GM12878 (cell line): ENCODE data around the gene TRAF3IP1. TPM values are rescaled to one million over a fixed set of nuclear protein-coding genes. Genes with fewer than 3 reads are reported as not detected.

Experiments used
- ATAC-seq: fragments of 200-7000 bp; cut with Tn5 transposase; 3 replicates; pipeline ENCODE4 v1.9.1; 2020; ENCODE audit warnings: mild to moderate bottlenecking, moderate library complexity
- BruUV-seq: library from RNA; stranded (reverse); fragments of 400-500 nt; replicated peaks from 2 replicates; lab custom pipeline; 2021; lab: Mats Ljungman, UMichigan
- CTCF ChIA-PET: fragments of 300-600 bp; sonication (Branson Sonifier 250); formaldehyde crosslinking; extraction: SDS; loops from one replicate; lab custom pipeline; 2021; ENCODE audit warnings: inconsistent platforms; lab: Yijun Ruan, JAX
- POLR2A ChIA-PET: fragments of 350-600 bp; formaldehyde crosslinking; extraction: SDS; loops from one replicate; lab custom pipeline; 2021; ENCODE audit warnings: inconsistent platforms; lab: Charles Lee
- RAD21 ChIA-PET: fragments of 300-600 bp; sonication (Branson Sonifier 250); formaldehyde crosslinking; loops from one replicate; lab custom pipeline; 2023; ENCODE audit warnings: antibody characterized with exemption; ENCODE audit not compliant: unreplicated experiment; lab: Charles Lee
- SMC1A ChIA-PET: fragments of 300-600 bp; sonication (Branson Sonifier 250); formaldehyde crosslinking; loops from one replicate; lab custom pipeline; 2023; ENCODE audit not compliant: unreplicated experiment, uncharacterized antibody; lab: Charles Lee
- DNase-seq: peaks from one replicate; pipeline ENCODE4 v3.0.0-alpha.2; 2011; ENCODE audit warnings: low read depth, low spot score
- FAIRE-seq: peaks from 3 replicates; lab custom pipeline; 2011; peaks lifted over from hg19 to GRCh38; lab: Jason Lieb, UNC
- H2AFZ ChIP-seq: 2 replicates; pipeline ENCODE4 v1.6.0; 2011; ENCODE audit warnings: low read depth, low read length, control low read depth; ENCODE audit not compliant: control insufficient read depth
- H3K27ac ChIP-seq: 2 replicates; pipeline ENCODE4 v1.5.1; 2011; ENCODE audit warnings: control low read depth; ENCODE audit not compliant: control insufficient read depth, insufficient read depth
- H3K27me3 ChIP-seq, 2 experiments: replicated peaks in 1 of 2; 2 replicates each; pipeline versions ENCODE4 v1.6.0 to v1.6.1; 2011; ENCODE audit warnings: low read length in 1 of 2; ENCODE audit not compliant: control insufficient read depth in 2 of 2, insufficient read depth in 2 of 2
- H3K36me3 ChIP-seq, 2 experiments: 2 replicates each; pipeline ENCODE4 v1.5.1; 2011; ENCODE audit warnings: low read length in 1 of 2; ENCODE audit not compliant: control insufficient read depth in 2 of 2, insufficient read depth in 2 of 2
- H3K4me1 ChIP-seq: 2 replicates; pipeline ENCODE4 v1.6.1; 2011; ENCODE audit warnings: mild to moderate bottlenecking, low read length, moderate library complexity, mixed read lengths; ENCODE audit not compliant: control insufficient read depth, insufficient read depth
- H3K4me2 ChIP-seq: 2 replicates; pipeline ENCODE4 v1.6.0; 2011; ENCODE audit warnings: control low read depth; ENCODE audit not compliant: control insufficient read depth, insufficient read depth
- H3K4me3 ChIP-seq: fragments of 200-600 bp; sonication (generic); 2 replicates; pipeline ENCODE4 v1.5.1; 2016
- H3K79me2 ChIP-seq: 2 replicates; pipeline ENCODE4 v1.6.0; 2011; ENCODE audit warnings: low read length; ENCODE audit not compliant: control insufficient read depth, insufficient read depth
- H3K9ac ChIP-seq: 2 replicates; pipeline ENCODE4 v1.8.0; 2011; ENCODE audit warnings: low read length, control low read depth, mixed read lengths; ENCODE audit not compliant: control insufficient read depth, insufficient read depth
- H3K9me3 ChIP-seq: replicated peaks from 3 replicates; pipeline ENCODE4 v1.5.1; 2011; ENCODE audit warnings: mild to moderate bottlenecking, low read length; ENCODE audit not compliant: control insufficient read depth, insufficient read depth
- H4K20me1 ChIP-seq: 2 replicates; pipeline ENCODE4 v1.6.0; 2011; ENCODE audit not compliant: control insufficient read depth, insufficient read depth
- CTCF ChIP-seq, 3 experiments: IDR thresholded peaks in 2 of 3; conservative IDR thresholded peaks in 1 of 3; 2 replicates each; pipeline ENCODE4 v1.5.1; 2011; ENCODE audit warnings: low read depth in 3 of 3, low read length in 3 of 3, mild to moderate bottlenecking in 3 of 3, control low read depth in 2 of 3, moderate library complexity in 2 of 3, inconsistent platforms in 1 of 3, mixed read lengths in 1 of 3; ENCODE audit not compliant: control insufficient read depth in 2 of 3, insufficient read depth in 1 of 3; ENCODE audit errors: extremely low read depth in 1 of 3
- HDAC6 ChIP-seq: fragments of 200-600 bp; sonication (generic); IDR thresholded peaks from one replicate; pipeline ENCODE4 v1.8.0; 2017; ENCODE audit warnings: antibody characterized with exemption; ENCODE audit not compliant: unreplicated experiment
- NKRF ChIP-seq: fragments of 450-650 bp; conservative IDR thresholded peaks from 2 replicates; pipeline ENCODE4 v1.6.1; 2017; ENCODE audit warnings: mild to moderate bottlenecking, moderate library complexity
- NR2C2 ChIP-seq: IDR thresholded peaks from 2 replicates; pipeline ENCODE4 v1.6.1; 2011; ENCODE audit warnings: borderline replicate concordance, low read depth; ENCODE audit not compliant: control insufficient read depth, insufficient read length
- RAD21 ChIP-seq: IDR thresholded peaks from 2 replicates; pipeline ENCODE4 v1.6.1; 2011; ENCODE audit warnings: mild to moderate bottlenecking, low read depth, low read length, moderate library complexity; ENCODE audit not compliant: insufficient read depth
- RUNX3 ChIP-seq: IDR thresholded peaks from 2 replicates; pipeline ENCODE4 v1.6.1; 2012; ENCODE audit warnings: low read length, inconsistent platforms
- SMC3 ChIP-seq: IDR thresholded peaks from 2 replicates; pipeline ENCODE4 v1.6.1; 2011; ENCODE audit warnings: low read length, improper control_type of control experiment, borderline replicate concordance
- SREBF1 ChIP-seq: IDR thresholded peaks from 2 replicates; pipeline ENCODE4 v1.6.1; 2012; ENCODE audit warnings: mild to moderate bottlenecking, low read length
- ZBTB4 ChIP-seq: fragments of 450-650 bp; formaldehyde crosslinking; IDR thresholded peaks from 2 replicates; pipeline ENCODE4 v1.4.0; 2022; ENCODE audit warnings: mild to moderate bottlenecking, moderate library complexity
- WGBS: methylation state at CpG from one replicate; pipeline ENCODE4 v1.1.6; 2016; ENCODE audit warnings: low lambda C conversion rate; ENCODE audit not compliant: insufficient replicate concordance, insufficient coverage; ENCODE audit errors: missing lambda C conversion rate; 5-methylcytosine and 5-hydroxymethylcytosine counted together
- in situ Hi-C: fragments of 300-500 bp; cut with MboI; formaldehyde crosslinking; loops from 9 replicates; pipeline ENCODE4 v1.14.3; 2018; ENCODE audit warnings: mixed read lengths
- intact Hi-C: fragments of 100-400 bp; cut with micrococcal nuclease; formaldehyde crosslinking; loops from one replicate; pipeline ENCODE4 v1.14.2; 2022; ENCODE audit not compliant: unreplicated experiment
- polyA plus RNA-seq, 11 experiments: library from polyadenylated mRNA; depleted of rRNA in 4 of 11; unstranded in 6 of 11; stranded (reverse) in 5 of 11; fragments of >200 nt; fragmentation: Nextera tagmentation in 4 of 11; fragmentation: Illumina TruSeq in 1 of 11; extraction: Ambion mirVana in 4 of 11; extraction: Trizol in 1 of 11; gene quantifications; 1 replicate in 1 of 11; 2 replicates in 10 of 11; pipeline versions ENCODE4 v1.2.1 to v1.2.3, GENCODE V29; 2011 to 2016; ENCODE audit warnings: inconsistent platforms in 2 of 11, missing spikeins in 2 of 11, low read depth in 1 of 11
- total RNA-seq, 4 experiments: library from RNA; depleted of rRNA in 3 of 4; stranded (reverse); fragments of >200 nt in 3 of 4; fragmentation: Illumina TruSeq in 1 of 4; extraction: Trizol in 1 of 4; gene quantifications; 2 replicates each; pipeline versions ENCODE4 v1.2.1 to v1.2.3, GENCODE V29; 2013 to 2021

The TRAF3IP1 gene
- total and polyA plus RNA-seq, 10 of the 15 experiments (the other 5 are each of a cell fraction or from before 2014, with no cell fraction given), result 1.6 to 7.5 (median 3.6) TPM

GRCh38 chr2:238370094-238370822, 49.9 kb downstream of the TRAF3IP1 start (continued):
- TF ChIP-seq ZBTB4 (CRISPR knock-in tag), result no peak
- TF ChIP-seq SREBF1, result no peak
- no peak for TF ChIP-seq HDAC6

- Histone ChIP-seq H3K27ac (no peak overlapping the region), H3K4me3 (no peak overlapping the region), H3K27me3 (no peaks in the 10 kb centered on the region), H3K9me3 (no peaks in the 10 kb centered on the region), H3K4me2 (no peak overlapping the region), H3K36me3 (no peaks in the 10 kb centered on the region), H3K79me2 (no peaks in the 10 kb centered on the region), H4K20me1 (no peaks in the 10 kb centered on the region), H3K9ac (no peak overlapping the region), H3K4me1 (no peaks in the 10 kb centered on the region), H2AFZ (no peak overlapping the region)
- TF ChIP-seq RUNX3, result peak; percentile 38
- no peak for TF ChIP-seq NKRF
- TF ChIP-seq NR2C2, result no peak
- peak; percentile 73 for TF ChIP-seq RAD21
- TF ChIP-seq SMC3, result peak; percentile 64
- TF ChIP-seq CTCF (IDR thresholded peaks at IDR 0.05 in 2 of 3, conservative IDR thresholded peaks at IDR 0.05 in 1 of 3; ENCODE audit: control insufficient read depth in 2 of 3, extremely low read depth in 1 of 3, insufficient read depth in 1 of 3, low read depth in 3 of 3, low read length in 3 of 3), result peak; percentile 57 to 69 (median 58); a peak in 5 of 6 replicates
- ChIA-PET SMC1A (interaction anchor here (0.7 to 1.2 kb wide), 2 partner anchors 91 to 93 kb away, joined by 3 to 4 read pairs; no protein-coding TSS in a partner anchor), CTCF (interaction anchor here (0.6 to 3.2 kb wide), 12 partner anchors 9 to 600 kb away, joined by 3 to 22 read pairs (median 3); no protein-coding TSS in a partner anchor), POLR2A (interaction anchor here (0.8 kb wide), 1 partner anchor 84 kb away, joined by 3 read pairs; no protein-coding TSS in a partner anchor), RAD21 (no interaction called here)
- ATAC-seq (peak; percentile 91), FAIRE-seq (peak; percentile 41), DNase-seq (no peak)
- no TSS peak for BruUV-seq
- WGBS, result 44% methylated on average over 10 of the region's 10 CpGs
- in situ Hi-C loops (no loop called here), intact Hi-C loops (loop anchor here (1.0 kb wide), 1 partner anchor 92 kb away; no protein-coding TSS in a partner anchor)
Measured at GRCh38 chr2:238370823-238371372, 50.6 kb downstream of the TRAF3IP1 start.
